Body of pancreas (tissue), 4 donors: Measurements from ENCODE around the gene SLC26A5. TPM values are rescaled to one million over a fixed set of nuclear protein-coding genes. Genes with fewer than 3 reads are reported as not detected.
A peak's percentile ranks its signal among the peaks of the same experiment; 100 is the strongest.

Experiments
- ATAC-seq: fragments of 150-250 bp; one replicate; pipeline ENCODE4 v1.9.1; 2016
- DNase-seq, 4 donors: peaks; one replicate each; pipeline ENCODE4 v3.0.0-alpha.2; 2019
- H3K27ac ChIP-seq, 4 donors: fragments of 200-600 bp; sonication (generic); 1 replicate in 3 of 4; 2 replicates in 1 of 4; pipeline versions ENCODE4 v1.5.1 to v1.6.1; 2016 to 2019; ENCODE audit warnings: mild to moderate bottlenecking in 1 of 4, mixed read lengths in 1 of 4, moderate library complexity in 1 of 4
- H3K27me3 ChIP-seq, 2 donors: fragments of 200-600 bp; sonication (generic); one replicate each; pipeline ENCODE4 v1.6.0; 2016; ENCODE audit warnings: mild to moderate bottlenecking in 1 of 2
- H3K36me3 ChIP-seq, 2 donors: fragments of 200-600 bp; sonication (generic); replicated peaks in 1 of 2; 2 replicates each; pipeline ENCODE4 v1.5.1; 2016; ENCODE audit warnings: low read depth in 2 of 2; ENCODE audit not compliant: insufficient read depth in 1 of 2
- H3K4me1 ChIP-seq: fragments of 200-600 bp; sonication (generic); one replicate; pipeline ENCODE4 v1.6.0; 2016
- H3K4me3 ChIP-seq, 2 donors: fragments of 200-600 bp; sonication (generic); 1 replicate in 1 of 2; 2 replicates in 1 of 2; pipeline ENCODE4 v1.5.1; 2016 to 2019
- H3K9me3 ChIP-seq, 3 donors: fragments of 200-600 bp; sonication (generic); 1 replicate in 2 of 3; 2 replicates in 1 of 3; pipeline ENCODE4 v1.5.1; 2016
- POLR2A ChIP-seq, 3 donors: fragments of 450-650 bp; IDR thresholded peaks; one replicate each; pipeline ENCODE4 v1.6.1; 2016; ENCODE audit warnings: antibody characterized with exemption in 3 of 3, mild to moderate bottlenecking in 2 of 3
- WGBS, 2 donors: methylation state at CpG; one replicate each; pipeline ENCODE4 v1.1.5; 2017; 5-methylcytosine and 5-hydroxymethylcytosine counted together
- intact Hi-C: fragments of 100-400 bp; cut with DNase I; formaldehyde crosslinking; loops from one replicate; pipeline ENCODE4 v1.15.1; 2023
- total RNA-seq, 2 donors: library from RNA; depleted of rRNA; stranded (reverse); fragments of >200 nt; gene quantifications; one replicate each; pipeline ENCODE4 v1.1.0, GENCODE V29; 2016
- TF ChIP-seq, protein P1 (sequence below), 7 experiments: fragments of 450-650 bp in 4 of 7; fragments of 200-600 bp in 3 of 7; sonication (generic) in 3 of 7; IDR thresholded peaks; one replicate each; pipeline ENCODE4 v1.5.1; 2016 to 2019; ENCODE audit warnings: antibody characterized with exemption in 7 of 7

SLC26A5 gene
- total RNA-seq, 2 donors from 2014 or later: not detected

DNA sequence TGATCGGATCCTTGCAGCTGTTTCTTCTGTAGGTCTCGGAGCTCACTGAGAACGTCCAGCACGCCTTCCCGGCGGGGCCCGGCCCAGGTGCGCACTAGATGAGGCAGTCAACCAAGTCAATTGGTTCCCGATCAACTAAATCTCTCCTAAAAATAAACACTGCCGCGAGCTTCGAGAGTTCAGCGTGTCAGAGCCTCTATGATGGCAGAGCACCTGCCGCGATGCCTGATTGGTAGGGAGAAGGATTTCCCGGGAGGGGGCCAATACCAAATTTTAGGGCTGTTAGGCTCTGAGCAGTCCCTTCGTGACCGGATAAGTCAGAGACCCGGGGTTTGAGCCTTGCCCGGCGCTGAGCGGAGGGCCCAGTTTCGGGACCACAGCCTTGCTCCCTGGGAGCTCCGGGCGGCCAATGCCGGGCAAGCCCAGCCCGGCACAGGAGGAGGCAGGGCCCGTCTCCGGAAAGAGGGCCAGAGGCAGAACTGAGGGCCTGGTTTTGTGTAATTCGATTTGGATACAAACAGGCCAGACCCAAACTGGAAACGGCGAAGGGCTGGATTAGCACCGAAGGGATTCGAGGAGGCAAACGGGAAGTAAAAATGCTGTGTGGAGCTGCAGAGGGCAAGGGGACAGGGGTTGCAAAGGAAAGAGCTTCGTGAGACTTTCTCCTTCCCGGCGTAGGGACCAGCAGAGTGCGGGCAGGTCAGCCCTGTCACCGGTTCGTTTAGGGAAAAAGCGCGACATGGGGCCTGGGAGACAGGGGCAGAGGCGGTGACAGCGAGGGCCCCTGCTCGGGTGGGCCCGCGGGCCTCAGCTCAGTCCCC is 569 bp downstream of the SLC26A5 start:
- H3K27me3 ChIP-seq: no peaks in the 10 kb centered on the region
- TF ChIP-seq POLR2A (IDR thresholded peaks at IDR 0.05): no peak
- TF ChIP-seq, protein P1, sequence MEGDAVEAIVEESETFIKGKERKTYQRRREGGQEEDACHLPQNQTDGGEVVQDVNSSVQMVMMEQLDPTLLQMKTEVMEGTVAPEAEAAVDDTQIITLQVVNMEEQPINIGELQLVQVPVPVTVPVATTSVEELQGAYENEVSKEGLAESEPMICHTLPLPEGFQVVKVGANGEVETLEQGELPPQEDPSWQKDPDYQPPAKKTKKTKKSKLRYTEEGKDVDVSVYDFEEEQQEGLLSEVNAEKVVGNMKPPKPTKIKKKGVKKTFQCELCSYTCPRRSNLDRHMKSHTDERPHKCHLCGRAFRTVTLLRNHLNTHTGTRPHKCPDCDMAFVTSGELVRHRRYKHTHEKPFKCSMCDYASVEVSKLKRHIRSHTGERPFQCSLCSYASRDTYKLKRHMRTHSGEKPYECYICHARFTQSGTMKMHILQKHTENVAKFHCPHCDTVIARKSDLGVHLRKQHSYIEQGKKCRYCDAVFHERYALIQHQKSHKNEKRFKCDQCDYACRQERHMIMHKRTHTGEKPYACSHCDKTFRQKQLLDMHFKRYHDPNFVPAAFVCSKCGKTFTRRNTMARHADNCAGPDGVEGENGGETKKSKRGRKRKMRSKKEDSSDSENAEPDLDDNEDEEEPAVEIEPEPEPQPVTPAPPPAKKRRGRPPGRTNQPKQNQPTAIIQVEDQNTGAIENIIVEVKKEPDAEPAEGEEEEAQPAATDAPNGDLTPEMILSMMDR (IDR thresholded peaks at IDR 0.05): no peak
- intact Hi-C loops: no loop called here
- H3K4me1 ChIP-seq: peaks cover 14% of the 10 kb centered on the region
- 8% methylated on average over 45 to 48 of the region's 48 CpGs for WGBS, 2 donors
- H3K9me3 ChIP-seq: no peaks in the 10 kb centered on the region
- ATAC-seq (peak; percentile 27), DNase-seq (no peak)
- H3K36me3 ChIP-seq: no peaks in the 10 kb centered on the region
- H3K4me3 ChIP-seq: no peak overlapping the region
- no peak overlapping the region for H3K27ac ChIP-seq

GRCh38 chr7:103439661-103440060 is 6.3 kb downstream of the SLC26A5 start:
- H3K36me3 ChIP-seq: no peaks in the 10 kb centered on the region
- WGBS, 2 donors: 89 to 91% methylated on average over 8 of the region's 8 CpGs
- no peak for DNase-seq
- no peaks in the 10 kb centered on the region for H3K27me3 ChIP-seq
- H3K4me1 ChIP-seq: no peaks in the 10 kb centered on the region
- intact Hi-C loops: no loop called here
- no peak overlapping the region for H3K27ac ChIP-seq
- ATAC-seq: no peak
- no peak overlapping the region for H3K4me3 ChIP-seq
- no peaks in the 10 kb centered on the region for H3K9me3 ChIP-seq
- TF ChIP-seq POLR2A (IDR thresholded peaks at IDR 0.05): no peak
- TF ChIP-seq, protein P1 (IDR thresholded peaks at IDR 0.05): no peak

DNA sequence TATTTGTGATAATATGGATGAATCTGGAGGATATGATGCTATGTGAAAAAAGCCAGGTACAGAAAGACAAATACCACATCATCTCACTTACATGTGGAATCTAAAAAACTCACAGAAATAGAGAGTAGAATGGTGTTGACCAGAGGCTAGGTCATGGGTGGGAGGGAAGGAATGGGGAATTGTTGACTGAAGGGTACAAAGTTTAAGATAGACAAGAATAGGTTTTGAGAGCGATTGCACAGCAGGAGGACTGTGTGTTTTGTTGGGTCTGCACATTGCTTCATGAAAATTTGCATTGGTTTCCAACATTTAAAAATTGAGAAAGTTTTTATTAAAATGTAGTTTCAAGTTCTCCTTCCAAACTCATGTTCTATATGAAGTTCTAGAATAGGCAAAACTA is 8.4 kb downstream of the SLC26A5 start:
- no peak for TF ChIP-seq POLR2A (IDR thresholded peaks at IDR 0.05)
- TF ChIP-seq, protein P1 (IDR thresholded peaks at IDR 0.05): no peak
- intact Hi-C loops: no loop called here
- no peak overlapping the region for H3K4me3 ChIP-seq
- no peaks in the 10 kb centered on the region for H3K4me1 ChIP-seq
- 77 to 82% methylated on average over 1 of the region's 1 CpG for WGBS, 2 donors
- no peaks in the 10 kb centered on the region for H3K9me3 ChIP-seq
- no peaks in the 10 kb centered on the region for H3K27me3 ChIP-seq
- H3K36me3 ChIP-seq: no peaks in the 10 kb centered on the region
- ATAC-seq (no peak), DNase-seq (no peak)
- no peak overlapping the region for H3K27ac ChIP-seq

DNA sequence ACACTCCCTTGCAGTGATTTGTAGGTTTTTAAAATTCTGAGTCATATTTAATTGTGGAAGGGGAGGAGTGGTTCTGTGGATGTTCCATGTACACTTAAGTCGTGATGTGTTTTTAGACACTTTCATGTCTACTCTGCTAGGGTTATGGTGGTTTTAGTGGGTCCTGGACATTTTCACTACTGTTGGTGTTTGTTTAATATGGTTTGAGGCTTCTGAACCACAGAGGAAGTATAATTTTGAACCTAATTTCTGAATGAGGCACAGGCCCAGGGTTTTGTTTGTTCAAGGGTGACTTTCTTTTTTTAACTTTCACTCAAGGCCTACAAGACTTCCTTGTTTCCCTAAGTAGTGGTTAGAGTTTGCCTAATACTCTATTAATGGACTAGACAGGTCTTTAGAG is 13.3 kb downstream of the SLC26A5 start:
- TF ChIP-seq, protein P1 (IDR thresholded peaks at IDR 0.05): no peak
- TF ChIP-seq POLR2A (IDR thresholded peaks at IDR 0.05): no peak
- WGBS, 2 donors: 68 to 85% methylated on average over 1 of the region's 1 CpG

GRCh38 chr7:103425177-103425576 is 20.8 kb downstream of the SLC26A5 start:
- intact Hi-C loops: no loop called here
- H3K27ac ChIP-seq: no peak overlapping the region
- H3K9me3 ChIP-seq: no peaks in the 10 kb centered on the region
- no peaks in the 10 kb centered on the region for H3K4me1 ChIP-seq
- H3K4me3 ChIP-seq: no peak overlapping the region
- ATAC-seq (no peak), DNase-seq (no peak)
- WGBS, 2 donors: 54 to 55% methylated on average over 1 of the region's 1 CpG
- no peaks in the 10 kb centered on the region for H3K27me3 ChIP-seq
- TF ChIP-seq, protein P1 (IDR thresholded peaks at IDR 0.05): no peak
- H3K36me3 ChIP-seq: no peaks in the 10 kb centered on the region

More for the DNA sequence above, 13.3 kb downstream of the SLC26A5 start:
- Histone ChIP-seq H3K36me3 (no peaks in the 10 kb centered on the region), H3K4me3 (no peak overlapping the region), H3K9me3 (no peaks in the 10 kb centered on the region), H3K4me1 (no peaks in the 10 kb centered on the region), H3K27me3 (no peaks in the 10 kb centered on the region), H3K27ac (no peak overlapping the region)
- ATAC-seq: no peak
- no peak for DNase-seq
- intact Hi-C loops: no loop called here
